ENCODE data around the gene STAP1. TPM values are rescaled to one million over a fixed set of nuclear protein-coding genes. Genes with fewer than 3 reads are reported as not detected.
"Not testable (repeated sequence)": the region's sequence is repeated elsewhere in the genome, so short reads cannot be mapped to it uniquely, and the experiment has no call there.

STAP1 gene
- total RNA-seq, 1 donor from 2014 or later, result not detected

DNA sequence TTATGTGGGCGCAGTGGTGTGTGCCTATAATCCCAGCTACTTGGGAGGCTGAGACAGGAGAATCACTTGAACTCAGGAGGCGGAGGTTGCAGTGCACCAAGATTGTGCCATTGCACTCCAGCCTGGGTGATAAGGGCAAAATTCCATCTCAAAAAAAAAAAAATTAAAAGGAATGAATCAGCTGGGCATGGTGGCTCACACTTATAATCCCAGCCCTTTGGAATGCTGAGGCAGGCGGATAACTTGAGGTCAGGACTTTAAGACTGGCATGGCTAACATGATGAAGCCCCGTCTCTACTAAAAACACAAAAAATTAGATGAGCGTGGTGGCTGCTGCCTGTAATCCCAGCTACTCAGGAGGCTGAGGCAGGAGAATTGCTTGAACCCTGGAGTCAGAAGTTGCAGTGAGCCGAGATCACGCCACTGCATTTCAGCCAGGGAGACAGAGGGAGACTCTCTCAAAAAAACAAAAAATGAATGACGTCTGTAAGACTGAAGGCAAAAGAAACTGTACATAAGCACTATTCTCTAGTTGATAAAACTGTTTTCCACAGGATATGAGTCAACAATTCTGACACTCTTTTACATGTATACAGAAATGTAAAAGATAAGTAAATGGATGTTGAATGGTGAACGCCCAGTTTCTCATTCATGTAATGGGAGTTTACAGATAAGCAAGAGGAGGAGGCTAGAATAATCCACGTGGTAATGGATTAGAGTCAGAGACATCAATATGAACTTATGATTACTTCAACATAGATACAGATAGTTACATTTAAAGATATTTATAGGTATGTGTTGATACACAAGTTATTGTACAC is 35.5 kb upstream of the STAP1 start:
- H3K36me3 Mint-ChIP-seq (ENCODE audit: low read depth), result peaks cover 9% of the 10 kb centered on the region
- H3K4me3 Mint-ChIP-seq (ENCODE audit: unreplicated experiment), result no peak overlapping the region
- H3K9me3 Mint-ChIP-seq (ENCODE audit: low read depth), result no peaks in the 10 kb centered on the region
- no peaks in the 10 kb centered on the region for H3K27me3 Mint-ChIP-seq (ENCODE audit: low read depth)
- no peak for DNase-seq (ENCODE audit: low spot score)
- H3K4me1 Mint-ChIP-seq (ENCODE audit: low read depth), result no peaks in the 10 kb centered on the region
- TF ChIP-seq, protein P1, sequence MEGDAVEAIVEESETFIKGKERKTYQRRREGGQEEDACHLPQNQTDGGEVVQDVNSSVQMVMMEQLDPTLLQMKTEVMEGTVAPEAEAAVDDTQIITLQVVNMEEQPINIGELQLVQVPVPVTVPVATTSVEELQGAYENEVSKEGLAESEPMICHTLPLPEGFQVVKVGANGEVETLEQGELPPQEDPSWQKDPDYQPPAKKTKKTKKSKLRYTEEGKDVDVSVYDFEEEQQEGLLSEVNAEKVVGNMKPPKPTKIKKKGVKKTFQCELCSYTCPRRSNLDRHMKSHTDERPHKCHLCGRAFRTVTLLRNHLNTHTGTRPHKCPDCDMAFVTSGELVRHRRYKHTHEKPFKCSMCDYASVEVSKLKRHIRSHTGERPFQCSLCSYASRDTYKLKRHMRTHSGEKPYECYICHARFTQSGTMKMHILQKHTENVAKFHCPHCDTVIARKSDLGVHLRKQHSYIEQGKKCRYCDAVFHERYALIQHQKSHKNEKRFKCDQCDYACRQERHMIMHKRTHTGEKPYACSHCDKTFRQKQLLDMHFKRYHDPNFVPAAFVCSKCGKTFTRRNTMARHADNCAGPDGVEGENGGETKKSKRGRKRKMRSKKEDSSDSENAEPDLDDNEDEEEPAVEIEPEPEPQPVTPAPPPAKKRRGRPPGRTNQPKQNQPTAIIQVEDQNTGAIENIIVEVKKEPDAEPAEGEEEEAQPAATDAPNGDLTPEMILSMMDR (IDR thresholded peaks at IDR 0.05), result no peak
- no peak overlapping the region for H3K27ac Mint-ChIP-seq (ENCODE audit: unreplicated experiment)

DNA sequence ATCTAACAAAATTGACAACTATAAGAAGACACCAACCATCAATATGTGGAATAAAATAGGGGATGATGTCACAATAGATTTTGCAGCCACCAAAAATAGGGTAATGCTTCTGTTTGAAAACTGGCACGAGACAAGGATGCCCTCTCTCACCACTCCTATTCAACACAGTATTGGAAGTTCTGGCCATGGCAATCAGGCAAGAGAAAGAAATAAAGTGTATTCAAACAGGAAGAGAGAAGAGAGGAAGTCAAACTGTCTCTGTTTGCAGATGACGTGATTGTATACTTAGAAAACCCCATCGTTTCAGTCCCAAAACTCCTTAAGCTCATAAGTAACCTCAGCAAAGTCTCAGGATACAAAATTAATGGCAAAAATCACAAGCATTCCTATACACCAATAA is 34.4 kb upstream of the STAP1 start:
- H3K9me3 Mint-ChIP-seq (ENCODE audit: low read depth); H3K27me3 Mint-ChIP-seq (ENCODE audit: low read depth); DNase-seq (ENCODE audit: low spot score); H3K4me1 Mint-ChIP-seq (ENCODE audit: low read depth); H3K4me3 Mint-ChIP-seq (ENCODE audit: unreplicated experiment); H3K36me3 Mint-ChIP-seq (ENCODE audit: low read depth): not testable (repeated sequence)
- peak overlapping the region; percentile 47 for H3K27ac Mint-ChIP-seq (ENCODE audit: unreplicated experiment)

DNA sequence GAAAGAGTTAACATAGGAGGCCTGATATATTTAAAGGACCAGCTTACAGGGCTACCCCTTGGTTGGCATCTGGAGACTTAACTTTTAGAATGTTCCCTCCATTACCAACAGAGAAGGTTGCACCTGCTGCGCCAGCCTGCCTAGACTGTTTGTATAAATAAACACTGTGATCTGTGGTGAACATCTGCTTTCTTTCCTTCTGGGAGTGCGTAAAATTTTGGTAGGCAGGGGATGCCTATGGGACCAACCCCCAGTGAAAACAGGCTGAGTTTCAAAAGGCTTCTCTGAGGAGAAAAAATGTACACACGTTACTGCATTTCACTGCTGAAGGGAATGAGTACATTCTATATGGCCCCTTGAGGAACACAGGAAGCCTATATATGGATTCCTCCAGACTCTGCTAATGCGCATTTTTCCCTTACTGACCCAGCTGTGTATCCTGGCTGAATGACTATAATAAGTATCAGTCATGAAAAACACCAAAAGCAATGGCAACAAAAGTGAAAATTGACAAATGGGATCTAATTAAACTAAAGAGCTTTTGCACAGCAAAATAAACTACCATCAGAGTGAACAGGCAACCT is 27.1 kb upstream of the STAP1 start:
- H3K4me3 Mint-ChIP-seq (ENCODE audit: unreplicated experiment), result no peak overlapping the region
- peaks cover 24% of the 10 kb centered on the region for H3K36me3 Mint-ChIP-seq (ENCODE audit: low read depth)
- no peaks in the 10 kb centered on the region for H3K4me1 Mint-ChIP-seq (ENCODE audit: low read depth)
- no peak for DNase-seq (ENCODE audit: low spot score)
- no peaks in the 10 kb centered on the region for H3K9me3 Mint-ChIP-seq (ENCODE audit: low read depth)
- TF ChIP-seq, protein P1 (IDR thresholded peaks at IDR 0.05), result no peak
- H3K27ac Mint-ChIP-seq (ENCODE audit: unreplicated experiment), result no peak overlapping the region
- no peaks in the 10 kb centered on the region for H3K27me3 Mint-ChIP-seq (ENCODE audit: low read depth)

DNA sequence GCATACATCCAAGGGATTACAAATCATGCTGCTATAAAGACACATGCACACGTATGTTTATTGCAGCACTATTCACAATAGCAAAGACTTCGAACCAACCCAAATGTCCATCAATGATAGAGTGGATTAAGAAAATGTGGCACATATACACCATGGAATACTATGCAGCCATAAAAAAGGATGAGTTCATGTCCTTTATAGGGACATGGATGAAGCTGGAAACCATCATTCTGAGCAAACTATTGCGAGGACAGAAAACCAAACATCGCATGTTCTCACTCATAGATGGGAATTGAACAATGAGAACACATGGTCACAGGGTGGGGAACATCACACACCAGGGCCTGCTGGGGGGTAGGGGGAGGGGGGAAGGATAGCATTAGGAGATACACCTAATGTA is 26.1 kb upstream of the STAP1 start:
- not testable (repeated sequence) for DNase-seq (ENCODE audit: low spot score); H3K4me1 Mint-ChIP-seq (ENCODE audit: low read depth); H3K27me3 Mint-ChIP-seq (ENCODE audit: low read depth); H3K9me3 Mint-ChIP-seq (ENCODE audit: low read depth); H3K27ac Mint-ChIP-seq (ENCODE audit: unreplicated experiment); H3K4me3 Mint-ChIP-seq (ENCODE audit: unreplicated experiment)
- H3K36me3 Mint-ChIP-seq (ENCODE audit: low read depth), result peaks cover 24% of the 10 kb centered on the region

DNA sequence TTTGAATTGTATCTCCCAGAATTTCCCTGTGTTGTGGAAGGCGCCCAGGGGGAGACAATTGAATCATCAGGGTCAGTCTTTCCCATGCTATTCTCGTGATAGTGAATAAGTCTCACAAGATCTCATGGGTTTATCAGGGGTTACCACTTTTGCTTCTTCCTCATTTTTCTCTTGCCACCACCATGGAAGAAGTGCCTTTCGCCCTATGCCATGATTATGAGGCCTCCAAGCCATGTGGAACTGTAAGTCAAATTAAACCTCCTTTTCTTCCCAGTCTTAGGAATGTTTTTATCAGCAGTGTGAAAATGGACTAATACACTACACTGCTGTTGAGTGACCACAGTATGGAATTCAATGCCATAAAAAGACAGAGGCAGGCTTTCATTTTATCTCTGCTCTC is 25.4 kb upstream of the STAP1 start:
- no peak overlapping the region for H3K4me3 Mint-ChIP-seq (ENCODE audit: unreplicated experiment)
- no peaks in the 10 kb centered on the region for H3K27me3 Mint-ChIP-seq (ENCODE audit: low read depth)
- peaks cover 24% of the 10 kb centered on the region for H3K36me3 Mint-ChIP-seq (ENCODE audit: low read depth)
- no peaks in the 10 kb centered on the region for H3K9me3 Mint-ChIP-seq (ENCODE audit: low read depth)
- no peak overlapping the region for H3K27ac Mint-ChIP-seq (ENCODE audit: unreplicated experiment)
- DNase-seq (ENCODE audit: low spot score), result no peak
- TF ChIP-seq, protein P1 (IDR thresholded peaks at IDR 0.05), result no peak
- no peaks in the 10 kb centered on the region for H3K4me1 Mint-ChIP-seq (ENCODE audit: low read depth)

DNA sequence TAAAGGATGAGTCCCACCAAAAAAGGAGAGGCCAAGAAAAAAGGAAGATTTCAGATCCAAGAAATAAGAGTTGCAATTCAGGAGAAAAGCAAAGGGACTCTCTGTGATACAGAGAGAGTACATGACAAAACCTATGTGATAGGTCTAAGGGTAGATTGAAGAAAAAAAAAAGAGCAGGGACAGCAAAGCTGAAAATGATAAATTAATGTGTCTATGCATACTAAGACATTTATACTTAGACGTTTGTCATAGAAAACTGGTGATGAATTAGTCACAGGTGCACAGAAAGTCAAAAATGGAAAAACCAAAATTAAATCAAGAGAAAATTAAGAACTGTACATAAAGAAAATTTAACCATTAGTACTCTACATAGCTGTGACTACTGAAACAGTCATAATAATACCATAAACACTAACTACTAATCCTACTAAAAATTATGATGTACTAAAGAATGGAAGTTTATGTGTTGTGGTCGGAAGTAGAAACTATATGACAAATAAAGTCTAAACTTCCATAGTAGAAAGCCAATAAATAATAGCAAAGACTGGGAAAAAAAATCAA is 23.2 kb upstream of the STAP1 start:
- no peak overlapping the region for H3K27ac Mint-ChIP-seq (ENCODE audit: unreplicated experiment)
- no peaks in the 10 kb centered on the region for H3K4me1 Mint-ChIP-seq (ENCODE audit: low read depth)
- no peaks in the 10 kb centered on the region for H3K27me3 Mint-ChIP-seq (ENCODE audit: low read depth)
- TF ChIP-seq, protein P1 (IDR thresholded peaks at IDR 0.05), result no peak
- DNase-seq (ENCODE audit: low spot score), result no peak
- no peaks in the 10 kb centered on the region for H3K9me3 Mint-ChIP-seq (ENCODE audit: low read depth)
- no peak overlapping the region for H3K4me3 Mint-ChIP-seq (ENCODE audit: unreplicated experiment)
- peaks cover 25% of the 10 kb centered on the region for H3K36me3 Mint-ChIP-seq (ENCODE audit: low read depth)
